Measurements from ENCODE around the gene PRRC1.

The PRRC1 gene

GRCh38 chr5:127582773-127583370 is 65.4 kb downstream of the PRRC1 start:
- DNase-seq: no peak

- DNase-seq: no peak
These were observed 66.4 kb downstream of the PRRC1 start for GRCh38 chr5:127583866-127584265.

- DNase-seq: no peak
These were observed 68.2 kb downstream of the PRRC1 start for GRCh38 chr5:127585661-127586060.

GRCh38 chr5:127586066-127586770 is 68.8 kb downstream of the PRRC1 start:
- DNase-seq: no peak

GRCh38 chr5:127586811-127587210 is 69.4 kb downstream of the PRRC1 start:
- DNase-seq: no peak

GRCh38 chr5:127587246-127587917 is 69.9 kb downstream of the PRRC1 start:
- DNase-seq: no peak

GRCh38 chr5:127588368-127588767 is 70.9 kb downstream of the PRRC1 start:
- no peak for DNase-seq

- no peak for DNase-seq
These were observed 72.0 kb downstream of the PRRC1 start for GRCh38 chr5:127589309-127590030.

- DNase-seq: no peak
These were observed 72.8 kb downstream of the PRRC1 start for GRCh38 chr5:127590156-127590722.

GRCh38 chr5:127595484-127596368 is 78.3 kb downstream of the PRRC1 start:
- DNase-seq: no peak

- peak; percentile 45 for DNase-seq
These were observed 79.1 kb downstream of the PRRC1 start for GRCh38 chr5:127596501-127596900.

- no peak for DNase-seq
These were observed 81.9 kb downstream of the PRRC1 start for GRCh38 chr5:127599320-127599719.

- no peak for DNase-seq
These were observed 82.4 kb downstream of the PRRC1 start for GRCh38 chr5:127599847-127600246.

- DNase-seq: no peak
These were observed 83.7 kb downstream of the PRRC1 start for GRCh38 chr5:127601111-127601510.

- DNase-seq: no peak
These were observed 84.2 kb downstream of the PRRC1 start for GRCh38 chr5:127601601-127602000.

- no peak for DNase-seq
These were observed 85.0 kb downstream of the PRRC1 start for GRCh38 chr5:127602481-127602880.

GRCh38 chr5:127602896-127603844 is 85.7 kb downstream of the PRRC1 start:
- no peak for DNase-seq

Measured in DMS79 (cell line).